HG02678 (cell line): ENCODE measurements around the gene CACNA2D1.

ENCODE experiments used
- ATAC-seq: cut with Tn5 transposase; IDR thresholded peaks from one replicate; pipeline ENCODE4 v1.9.1; 2021; ENCODE audit warnings: mild to moderate bottlenecking, moderate library complexity; ENCODE audit not compliant: unreplicated experiment

CACNA2D1 gene

DNA sequence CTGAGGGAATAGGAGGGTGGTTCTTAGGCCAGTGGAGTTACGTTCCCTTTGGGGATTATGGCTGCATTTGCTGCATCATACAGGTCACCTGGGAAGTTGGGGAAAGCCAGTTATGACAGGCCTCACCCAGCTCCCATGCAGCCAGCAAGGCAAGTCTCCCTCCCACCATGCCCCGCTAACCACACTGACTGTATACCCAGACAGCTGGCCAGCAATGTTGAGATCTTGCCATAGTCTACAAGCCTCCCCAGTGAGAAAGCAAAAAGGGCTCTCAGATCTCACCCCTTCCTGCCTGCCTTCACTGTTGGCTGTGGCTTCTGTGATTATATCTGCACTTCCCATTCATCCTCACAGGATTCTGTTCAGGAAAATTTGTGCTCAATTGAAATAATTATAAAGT lies 540.5 kb downstream of the CACNA2D1 start:
- no peak for ATAC-seq

DNA sequence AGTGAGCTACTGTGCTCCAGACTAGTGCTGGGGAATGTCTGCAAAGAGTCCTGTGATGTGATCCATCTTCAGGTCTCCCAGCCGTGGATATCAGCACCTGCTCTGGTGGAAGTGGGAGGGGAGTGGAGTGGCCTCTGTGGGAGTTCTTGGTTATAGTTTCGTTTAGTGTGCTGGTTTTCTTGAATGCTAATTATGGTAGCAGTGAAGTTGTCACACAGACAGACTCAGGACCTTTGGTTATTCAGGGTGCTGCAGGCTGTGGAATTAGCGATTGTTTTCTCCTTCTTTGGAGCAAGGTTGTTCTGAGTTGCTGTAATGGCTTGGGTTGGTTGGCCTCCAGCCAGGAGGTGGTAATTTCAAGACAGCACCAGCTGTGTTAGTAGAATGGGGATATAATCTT lies 541.0 kb downstream of the CACNA2D1 start:
- no peak for ATAC-seq
